SK-N-SH treated with all-trans-retinoic acid at 6 μM for 48 hours (cell line): Measurements from ENCODE around the gene SAPCD2.
A peak's percentile ranks its signal among the peaks of the same experiment; 100 is the strongest.

Source experiments
- ATAC-seq: fragments of 200-7000 bp; cut with Tn5 transposase; 3 replicates; pipeline ENCODE4 v1.9.1; 2020; ENCODE audit warnings: mild to moderate bottlenecking, moderate library complexity
- ARNTL ChIP-seq: fragments of 450-650 bp; formaldehyde crosslinking; IDR thresholded peaks from 2 replicates; pipeline ENCODE4 v1.5.0; 2020; ENCODE audit warnings: low read depth, mild to moderate bottlenecking, moderate library complexity, borderline replicate concordance
- BACH2 ChIP-seq: fragments of 250-450 bp; sonication (Bioruptor Pico); IDR thresholded peaks from 2 replicates; pipeline ENCODE4 v1.9.0; 2021; ENCODE audit warnings: mild to moderate bottlenecking, borderline replicate concordance
- CREB5 ChIP-seq: fragments of 250-450 bp; sonication (Bioruptor Pico); IDR thresholded peaks from 2 replicates; pipeline ENCODE4 v1.5.1; 2020; ENCODE audit warnings: low read depth, mild to moderate bottlenecking, moderate library complexity
- CSRNP3 ChIP-seq: fragments of 250-450 bp; sonication (Bioruptor Pico); IDR thresholded peaks from 2 replicates; pipeline ENCODE4 v1.5.1; 2021; ENCODE audit warnings: mild to moderate bottlenecking, moderate library complexity
- ESRRG ChIP-seq: fragments of 250-450 bp; sonication (Bioruptor Pico); IDR thresholded peaks from 2 replicates; pipeline ENCODE4 v1.6.1; 2021; ENCODE audit warnings: mild to moderate bottlenecking
- GLIS3 ChIP-seq: fragments of 250-450 bp; sonication (Bioruptor Pico); IDR thresholded peaks from 2 replicates; pipeline ENCODE4 v1.5.0; 2020; ENCODE audit warnings: mild to moderate bottlenecking, moderate library complexity
- ISL1 ChIP-seq: fragments of 250-450 bp; sonication (Bioruptor Pico); IDR thresholded peaks from 2 replicates; pipeline ENCODE4 v2.1.2; 2022; ENCODE audit warnings: mild to moderate bottlenecking, moderate library complexity
- OSR1 ChIP-seq: fragments of 250-450 bp; sonication (Bioruptor Pico); IDR thresholded peaks from 2 replicates; pipeline ENCODE4 v1.8.0; 2022; ENCODE audit warnings: moderate library complexity, mild to moderate bottlenecking, inconsistent platforms
- PATZ1 ChIP-seq: fragments of 250-450 bp; sonication (Bioruptor Pico); IDR thresholded peaks from 2 replicates; pipeline ENCODE4 v1.8.0; 2020; ENCODE audit warnings: mild to moderate bottlenecking, moderate library complexity, borderline replicate concordance
- POU6F1 ChIP-seq: fragments of 250-450 bp; sonication (Bioruptor Pico); IDR thresholded peaks from 2 replicates; pipeline ENCODE4 v1.8.0; 2021; ENCODE audit warnings: low read depth, mild to moderate bottlenecking, moderate library complexity, borderline replicate concordance
- SNAI2 ChIP-seq: fragments of 250-450 bp; sonication (Bioruptor Pico); IDR thresholded peaks from 2 replicates; pipeline ENCODE4 v1.5.0; 2020; ENCODE audit warnings: mild to moderate bottlenecking, moderate library complexity
- TCF4 ChIP-seq: fragments of 250-450 bp; sonication (Bioruptor Pico); IDR thresholded peaks from 2 replicates; pipeline ENCODE4 v1.8.0; 2021; ENCODE audit warnings: mild to moderate bottlenecking, moderate library complexity, borderline replicate concordance
- TOX ChIP-seq: fragments of 250-450 bp; sonication (Bioruptor Pico); IDR thresholded peaks from 2 replicates; pipeline ENCODE4 v1.8.0; 2021; ENCODE audit warnings: mild to moderate bottlenecking, moderate library complexity, borderline replicate concordance
- TSHZ2 ChIP-seq: fragments of 250-450 bp; sonication (Bioruptor Pico); IDR thresholded peaks from 2 replicates; pipeline ENCODE4 v1.5.0; 2020; ENCODE audit warnings: mild to moderate bottlenecking, moderate library complexity
- ZFP30 ChIP-seq: fragments of 450-650 bp; formaldehyde crosslinking; IDR thresholded peaks from 2 replicates; pipeline ENCODE4 v1.5.0; 2022; ENCODE audit warnings: mild to moderate bottlenecking, moderate library complexity
- ZNF565 ChIP-seq: fragments of 450-650 bp; formaldehyde crosslinking; conservative IDR thresholded peaks from 2 replicates; pipeline ENCODE4 v1.5.0; 2020; ENCODE audit warnings: low read depth, mild to moderate bottlenecking, moderate library complexity
- ZNF70 ChIP-seq: fragments of 450-650 bp; formaldehyde crosslinking; IDR thresholded peaks from 2 replicates; pipeline ENCODE4 v1.5.0; 2020; ENCODE audit warnings: mild to moderate bottlenecking, moderate library complexity
- ZNF8 ChIP-seq: fragments of 450-650 bp; formaldehyde crosslinking; IDR thresholded peaks from 2 replicates; pipeline ENCODE4 v1.5.0; 2020; ENCODE audit warnings: mild to moderate bottlenecking, moderate library complexity

Gene SAPCD2

GRCh38 chr9:137114220-137114612, 43.9 kb upstream of the SAPCD2 start:
- peak; percentile 3; the same call in 2 of the 3 replicates for ATAC-seq
- no peak for TF ChIP-seq ZNF8 (CRISPR knock-in tag)
- TF ChIP-seq BACH2: no peak
- no peak for TF ChIP-seq ZFP30 (CRISPR knock-in tag)
- TF ChIP-seq POU6F1: no peak
- TF ChIP-seq PATZ1 (CRISPR knock-in tag): no peak
- no peak for TF ChIP-seq ESRRG (CRISPR knock-in tag)
- TF ChIP-seq SNAI2 (CRISPR knock-in tag): no peak
- no peak for TF ChIP-seq OSR1 (CRISPR knock-in tag)
- no peak for TF ChIP-seq TOX
- no peak for TF ChIP-seq ISL1 (CRISPR knock-in tag)

GRCh38 chr9:137113385-137114159, 43.2 kb upstream of the SAPCD2 start:
- ATAC-seq: no peak

More at GRCh38 chr9:137113385-137114159, 43.2 kb upstream of the SAPCD2 start:
- no peak for TF ChIP-seq ISL1 (CRISPR knock-in tag)
- TF ChIP-seq TCF4 (CRISPR knock-in tag): no peak
- TF ChIP-seq ZNF565 (CRISPR knock-in tag): no peak
- no peak for TF ChIP-seq CSRNP3 (CRISPR knock-in tag)
- TF ChIP-seq TOX: no peak
- no peak for TF ChIP-seq ZNF70
- no peak for TF ChIP-seq POU6F1
- TF ChIP-seq CREB5 (CRISPR knock-in tag): no peak
- no peak for TF ChIP-seq TSHZ2 (CRISPR knock-in tag)
- TF ChIP-seq ESRRG (CRISPR knock-in tag): no peak
- no peak for TF ChIP-seq ARNTL (CRISPR knock-in tag)
- no peak for TF ChIP-seq ZNF8 (CRISPR knock-in tag)
- no peak for TF ChIP-seq GLIS3 (CRISPR knock-in tag)
